Stomach (tissue), 4 donors: ENCODE results near the gene ASAP2.

Experiments used
- EP300 ChIP-seq: sonication (generic); formaldehyde crosslinking; IDR thresholded peaks from one replicate; pipeline ENCODE4 v1.6.1; 2017; ENCODE audit warnings: antibody characterized with exemption
- POLR2A ChIP-seq, 4 donors: fragments of 450-650 bp; IDR thresholded peaks; one replicate each; pipeline ENCODE4 v1.6.1; 2016; ENCODE audit warnings: antibody characterized with exemption in 4 of 4, control low read depth in 2 of 4, mild to moderate bottlenecking in 1 of 4, moderate library complexity in 1 of 4
- POLR2AphosphoS5 ChIP-seq, 3 donors: sonication (generic); formaldehyde crosslinking; IDR thresholded peaks; one replicate each; pipeline ENCODE4 v1.6.1; 2016; ENCODE audit warnings: antibody characterized with exemption in 3 of 3
- TF ChIP-seq, protein P1 (sequence below), 7 experiments: fragments of 450-650 bp in 4 of 7; fragments of 200-600 bp in 3 of 7; sonication (generic) in 3 of 7; IDR thresholded peaks; one replicate each; pipeline ENCODE4 v1.5.1; 2016 to 2019; ENCODE audit warnings: antibody characterized with exemption in 7 of 7, control low read depth in 2 of 7, mild to moderate bottlenecking in 1 of 7

DNA sequence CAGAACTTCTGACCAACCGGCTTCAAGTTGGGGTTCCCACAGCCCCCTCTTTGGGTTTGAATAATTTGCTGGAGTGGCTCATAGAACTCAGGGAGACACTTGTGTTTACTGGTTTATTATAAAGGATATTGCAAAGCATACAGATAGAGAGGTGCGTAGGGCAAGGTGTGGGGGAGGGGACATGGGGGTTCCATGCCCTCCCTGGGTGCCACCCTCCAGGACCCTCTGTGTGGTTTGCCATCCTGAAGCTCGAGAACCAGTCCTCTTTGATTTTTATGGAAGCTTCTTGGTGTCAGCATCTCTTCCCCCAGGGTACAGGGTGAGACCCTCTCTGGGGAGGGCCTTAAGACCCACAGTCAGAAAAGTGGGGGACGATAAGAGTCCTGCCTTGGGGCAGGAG is 177.9 kb downstream of the ASAP2 start:
- TF ChIP-seq, protein P1, sequence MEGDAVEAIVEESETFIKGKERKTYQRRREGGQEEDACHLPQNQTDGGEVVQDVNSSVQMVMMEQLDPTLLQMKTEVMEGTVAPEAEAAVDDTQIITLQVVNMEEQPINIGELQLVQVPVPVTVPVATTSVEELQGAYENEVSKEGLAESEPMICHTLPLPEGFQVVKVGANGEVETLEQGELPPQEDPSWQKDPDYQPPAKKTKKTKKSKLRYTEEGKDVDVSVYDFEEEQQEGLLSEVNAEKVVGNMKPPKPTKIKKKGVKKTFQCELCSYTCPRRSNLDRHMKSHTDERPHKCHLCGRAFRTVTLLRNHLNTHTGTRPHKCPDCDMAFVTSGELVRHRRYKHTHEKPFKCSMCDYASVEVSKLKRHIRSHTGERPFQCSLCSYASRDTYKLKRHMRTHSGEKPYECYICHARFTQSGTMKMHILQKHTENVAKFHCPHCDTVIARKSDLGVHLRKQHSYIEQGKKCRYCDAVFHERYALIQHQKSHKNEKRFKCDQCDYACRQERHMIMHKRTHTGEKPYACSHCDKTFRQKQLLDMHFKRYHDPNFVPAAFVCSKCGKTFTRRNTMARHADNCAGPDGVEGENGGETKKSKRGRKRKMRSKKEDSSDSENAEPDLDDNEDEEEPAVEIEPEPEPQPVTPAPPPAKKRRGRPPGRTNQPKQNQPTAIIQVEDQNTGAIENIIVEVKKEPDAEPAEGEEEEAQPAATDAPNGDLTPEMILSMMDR (IDR thresholded peaks at IDR 0.05): no peak
- no peak for TF ChIP-seq POLR2A (IDR thresholded peaks at IDR 0.05)
- no peak for TF ChIP-seq EP300
- TF ChIP-seq POLR2AphosphoS5 (IDR thresholded peaks at IDR 0.05): no peak
